K562 (cell line): Measurements from ENCODE around the gene SEPHS1.

ENCODE experiments used
- ARID3A ChIP-seq: IDR thresholded peaks from 2 replicates; pipeline ENCODE4 v1.6.1; 2012; ENCODE audit warnings: low read depth, low read length, improper control_type of control experiment, borderline replicate concordance
- CTCF ChIP-seq, 3 experiments: IDR thresholded peaks in 2 of 3; conservative IDR thresholded peaks in 1 of 3; 2 replicates each; pipeline ENCODE4 v1.5.1; 2011 to 2012; ENCODE audit warnings: low read length in 3 of 3, mild to moderate bottlenecking in 3 of 3, control low read depth in 2 of 3, improper control_type of control experiment in 1 of 3, inconsistent platforms in 1 of 3, low read depth in 1 of 3, mixed read lengths in 1 of 3, moderate library complexity in 1 of 3; ENCODE audit not compliant: insufficient read depth in 2 of 3
- JUNB ChIP-seq: fragments of 450-650 bp; formaldehyde crosslinking; conservative IDR thresholded peaks from 2 replicates; pipeline ENCODE4 v1.4.0; 2020; ENCODE audit warnings: mild to moderate bottlenecking
- MLLT1 ChIP-seq, 2 experiments: fragments of 450-650 bp; IDR thresholded peaks; 2 replicates each; pipeline ENCODE4 v1.6.1; 2016
- MYNN ChIP-seq, 2 experiments: sonication (generic); formaldehyde crosslinking in 1 of 2; IDR thresholded peaks; 2 replicates each; pipeline versions ENCODE4 v1.5.0 to v1.6.1; 2016 to 2020; ENCODE audit warnings: antibody characterized with exemption in 1 of 2, missing genetic modification reagents in 1 of 2
- ZNF175 ChIP-seq: fragments of 200-800 bp; sonication (Bioruptor generic); IDR thresholded peaks from 2 replicates; pipeline ENCODE4 v1.6.1; 2016; ENCODE audit warnings: low read depth, mild to moderate bottlenecking, missing genetic modification characterization, missing compliant biosample characterization
- ZNF253 ChIP-seq: fragments of 250-450 bp; sonication (Bioruptor Pico); conservative IDR thresholded peaks from 2 replicates; pipeline ENCODE4 v1.6.1; 2021; ENCODE audit warnings: mild to moderate bottlenecking
- ZNF384 ChIP-seq: IDR thresholded peaks from 2 replicates; pipeline ENCODE4 v1.6.1; 2012; ENCODE audit warnings: low read depth, low read length, improper control_type of control experiment

GRCh38 chr10:13270877-13271551 lies 77.1 kb downstream of the SEPHS1 start:
- no peak for TF ChIP-seq CTCF (IDR thresholded peaks at IDR 0.05 in 2 of 3, conservative IDR thresholded peaks at IDR 0.05 in 1 of 3; ENCODE audit: insufficient read depth in 2 of 3, low read depth in 1 of 3, low read length in 3 of 3)
- TF ChIP-seq MLLT1 (IDR thresholded peaks at IDR 0.05): no peak
- TF ChIP-seq ZNF253 (CRISPR knock-in tag): no peak
- no peak for TF ChIP-seq JUNB (CRISPR knock-in tag)
- no peak for TF ChIP-seq ZNF175
- no peak for TF ChIP-seq MYNN (IDR thresholded peaks at IDR 0.05)
- no peak for TF ChIP-seq MYNN (CRISPR knock-in tag; IDR thresholded peaks at IDR 0.05)
- TF ChIP-seq ARID3A: no peak
- TF ChIP-seq ZNF384: no peak
